GM12878 (cell line): ENCODE measurements around the gene RANGAP1.

Experiments
- ESRRA ChIP-seq: IDR thresholded peaks from 2 replicates; pipeline ENCODE4 v1.6.1; 2012; ENCODE audit warnings: mild to moderate bottlenecking, low read length, improper control_type of control experiment
- MXI1 ChIP-seq: fragments of 150-350 bp; IDR thresholded peaks from 2 replicates; pipeline ENCODE4 v1.6.1; 2011; ENCODE audit warnings: low read depth, mild to moderate bottlenecking, inconsistent platforms, low read length, improper control_type of control experiment
- NBN ChIP-seq: fragments of 450-650 bp; IDR thresholded peaks from 2 replicates; pipeline ENCODE4 v1.6.1; 2016
- TF ChIP-seq, protein P1 (sequence below), 3 experiments: IDR thresholded peaks in 2 of 3; conservative IDR thresholded peaks in 1 of 3; 2 replicates each; pipeline ENCODE4 v1.5.1; 2011; ENCODE audit warnings: low read depth in 3 of 3, low read length in 3 of 3, mild to moderate bottlenecking in 3 of 3, control low read depth in 2 of 3, moderate library complexity in 2 of 3, inconsistent platforms in 1 of 3, mixed read lengths in 1 of 3; ENCODE audit not compliant: control insufficient read depth in 2 of 3, insufficient read depth in 1 of 3; ENCODE audit errors: extremely low read depth in 1 of 3
- TF ChIP-seq, protein P2 (sequence below): IDR thresholded peaks from 2 replicates; pipeline ENCODE4 v1.6.1; 2011; ENCODE audit warnings: borderline replicate concordance, low read depth, mild to moderate bottlenecking, moderate library complexity, mixed read lengths, low read length; ENCODE audit not compliant: insufficient read depth; ENCODE audit errors: extremely low read length

DNA sequence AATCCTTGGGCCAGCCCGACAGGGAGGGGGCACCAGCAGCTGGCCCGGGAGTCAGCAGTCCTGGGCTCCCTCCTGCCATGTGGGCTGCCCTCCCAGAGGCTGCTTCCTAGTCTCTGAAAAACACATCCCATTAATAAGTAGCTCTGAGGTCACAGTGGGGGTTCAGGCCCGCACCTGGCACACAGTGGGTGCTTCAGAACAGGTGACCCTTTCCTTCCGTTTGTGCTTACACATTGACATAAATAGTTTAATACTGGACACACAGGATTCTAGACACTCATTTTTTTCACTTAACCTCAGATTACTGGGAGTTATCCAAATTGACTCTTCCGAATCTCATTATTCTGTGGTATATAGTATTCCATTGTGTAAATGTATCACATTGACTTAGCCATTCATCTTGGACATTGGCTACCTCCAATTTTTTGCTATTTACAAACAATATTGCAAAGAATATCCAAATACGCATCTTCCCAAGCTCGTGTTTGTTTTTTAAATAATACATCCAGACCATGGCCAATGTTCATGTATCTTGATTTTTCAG is 44.8 kb downstream of the RANGAP1 start:
- TF ChIP-seq NBN: no peak
- TF ChIP-seq, protein P1, sequence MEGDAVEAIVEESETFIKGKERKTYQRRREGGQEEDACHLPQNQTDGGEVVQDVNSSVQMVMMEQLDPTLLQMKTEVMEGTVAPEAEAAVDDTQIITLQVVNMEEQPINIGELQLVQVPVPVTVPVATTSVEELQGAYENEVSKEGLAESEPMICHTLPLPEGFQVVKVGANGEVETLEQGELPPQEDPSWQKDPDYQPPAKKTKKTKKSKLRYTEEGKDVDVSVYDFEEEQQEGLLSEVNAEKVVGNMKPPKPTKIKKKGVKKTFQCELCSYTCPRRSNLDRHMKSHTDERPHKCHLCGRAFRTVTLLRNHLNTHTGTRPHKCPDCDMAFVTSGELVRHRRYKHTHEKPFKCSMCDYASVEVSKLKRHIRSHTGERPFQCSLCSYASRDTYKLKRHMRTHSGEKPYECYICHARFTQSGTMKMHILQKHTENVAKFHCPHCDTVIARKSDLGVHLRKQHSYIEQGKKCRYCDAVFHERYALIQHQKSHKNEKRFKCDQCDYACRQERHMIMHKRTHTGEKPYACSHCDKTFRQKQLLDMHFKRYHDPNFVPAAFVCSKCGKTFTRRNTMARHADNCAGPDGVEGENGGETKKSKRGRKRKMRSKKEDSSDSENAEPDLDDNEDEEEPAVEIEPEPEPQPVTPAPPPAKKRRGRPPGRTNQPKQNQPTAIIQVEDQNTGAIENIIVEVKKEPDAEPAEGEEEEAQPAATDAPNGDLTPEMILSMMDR (IDR thresholded peaks at IDR 0.05 in 2 of 3, conservative IDR thresholded peaks at IDR 0.05 in 1 of 3; ENCODE audit: control insufficient read depth in 2 of 3, extremely low read depth in 1 of 3, insufficient read depth in 1 of 3, low read depth in 3 of 3, low read length in 3 of 3): no peak
- TF ChIP-seq, protein P2, sequence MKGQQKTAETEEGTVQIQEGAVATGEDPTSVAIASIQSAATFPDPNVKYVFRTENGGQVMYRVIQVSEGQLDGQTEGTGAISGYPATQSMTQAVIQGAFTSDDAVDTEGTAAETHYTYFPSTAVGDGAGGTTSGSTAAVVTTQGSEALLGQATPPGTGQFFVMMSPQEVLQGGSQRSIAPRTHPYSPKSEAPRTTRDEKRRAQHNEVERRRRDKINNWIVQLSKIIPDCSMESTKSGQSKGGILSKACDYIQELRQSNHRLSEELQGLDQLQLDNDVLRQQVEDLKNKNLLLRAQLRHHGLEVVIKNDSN: no peak
- no peak for TF ChIP-seq ESRRA
- no peak for TF ChIP-seq MXI1
